Breast epithelium (tissue), 3 donors: ENCODE measurements around the gene ZNF560.

ENCODE experiments used
- POLR2A ChIP-seq: fragments of 450-650 bp; IDR thresholded peaks from one replicate; pipeline ENCODE4 v1.6.1; 2016; ENCODE audit warnings: antibody characterized with exemption, mild to moderate bottlenecking, moderate library complexity
- POLR2AphosphoS5 ChIP-seq, 3 donors: sonication (generic); formaldehyde crosslinking; IDR thresholded peaks; one replicate each; pipeline ENCODE4 v1.6.1; 2017; ENCODE audit warnings: antibody characterized with exemption in 3 of 3
- TF ChIP-seq, protein P1 (sequence below), 3 donors: fragments of 450-650 bp; IDR thresholded peaks; one replicate each; pipeline ENCODE4 v1.5.1; 2016 to 2017; ENCODE audit warnings: antibody characterized with exemption in 3 of 3, mild to moderate bottlenecking in 3 of 3, moderate library complexity in 3 of 3

DNA sequence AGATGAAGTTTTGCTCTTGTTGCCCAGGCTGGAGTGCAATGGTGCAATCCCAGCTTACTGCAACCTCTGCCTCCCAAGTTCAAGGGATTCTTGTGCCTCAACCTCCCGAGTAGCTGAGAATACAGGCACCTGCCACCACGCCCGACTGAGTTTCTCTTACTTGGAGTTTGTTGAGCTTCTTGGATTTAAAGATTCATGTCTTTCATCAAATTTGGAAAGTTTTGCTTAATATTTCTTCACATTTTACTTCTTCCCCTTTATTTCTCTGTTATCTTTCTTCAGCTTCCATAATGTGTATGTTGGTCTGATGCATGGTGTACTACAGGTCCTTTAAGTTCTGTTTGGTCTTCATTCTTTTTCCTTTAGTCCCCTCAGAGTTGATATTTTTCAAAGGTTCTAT is 8.9 kb upstream of the ZNF560 start:
- TF ChIP-seq, protein P1, sequence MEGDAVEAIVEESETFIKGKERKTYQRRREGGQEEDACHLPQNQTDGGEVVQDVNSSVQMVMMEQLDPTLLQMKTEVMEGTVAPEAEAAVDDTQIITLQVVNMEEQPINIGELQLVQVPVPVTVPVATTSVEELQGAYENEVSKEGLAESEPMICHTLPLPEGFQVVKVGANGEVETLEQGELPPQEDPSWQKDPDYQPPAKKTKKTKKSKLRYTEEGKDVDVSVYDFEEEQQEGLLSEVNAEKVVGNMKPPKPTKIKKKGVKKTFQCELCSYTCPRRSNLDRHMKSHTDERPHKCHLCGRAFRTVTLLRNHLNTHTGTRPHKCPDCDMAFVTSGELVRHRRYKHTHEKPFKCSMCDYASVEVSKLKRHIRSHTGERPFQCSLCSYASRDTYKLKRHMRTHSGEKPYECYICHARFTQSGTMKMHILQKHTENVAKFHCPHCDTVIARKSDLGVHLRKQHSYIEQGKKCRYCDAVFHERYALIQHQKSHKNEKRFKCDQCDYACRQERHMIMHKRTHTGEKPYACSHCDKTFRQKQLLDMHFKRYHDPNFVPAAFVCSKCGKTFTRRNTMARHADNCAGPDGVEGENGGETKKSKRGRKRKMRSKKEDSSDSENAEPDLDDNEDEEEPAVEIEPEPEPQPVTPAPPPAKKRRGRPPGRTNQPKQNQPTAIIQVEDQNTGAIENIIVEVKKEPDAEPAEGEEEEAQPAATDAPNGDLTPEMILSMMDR (IDR thresholded peaks at IDR 0.05) = no peak
- TF ChIP-seq POLR2AphosphoS5 (IDR thresholded peaks at IDR 0.05) (no peak), POLR2A (no peak)
